IPS DF 4.7 (cell line): ENCODE results near the gene EMP2.
"Not testable (repeated sequence)": the region's sequence is repeated elsewhere in the genome, so short reads cannot be mapped to it uniquely, and the experiment has no call there.

Source experiments
- DNase-seq: peaks from one replicate; pipeline ENCODE4 v3.0.0-alpha.2; 2013; ENCODE audit warnings: low spot score; ENCODE audit errors: extremely low read depth

The EMP2 gene

GRCh38 chr16:10578474-10579316 is 1.7 kb downstream of the EMP2 start:
- no peak for DNase-seq

- no peak for DNase-seq
Observed at GRCh38 chr16:10577305-10578202, 2.8 kb downstream of the EMP2 start.

GRCh38 chr16:10576390-10577304 is 3.8 kb downstream of the EMP2 start:
- DNase-seq = no peak

GRCh38 chr16:10575506-10576130 is 4.8 kb downstream of the EMP2 start:
- no peak for DNase-seq

GRCh38 chr16:10572611-10573010 is 7.8 kb downstream of the EMP2 start:
- no peak for DNase-seq

- DNase-seq = no peak
Observed at GRCh38 chr16:10571354-10571753, 9.0 kb downstream of the EMP2 start.

GRCh38 chr16:10569621-10570020 is 10.8 kb downstream of the EMP2 start:
- DNase-seq = no peak

GRCh38 chr16:10566613-10567012 is 13.8 kb downstream of the EMP2 start:
- no peak for DNase-seq

GRCh38 chr16:10565167-10565566 is 15.2 kb downstream of the EMP2 start:
- DNase-seq = no peak

- DNase-seq = no peak
Observed at GRCh38 chr16:10564591-10564990, 15.8 kb downstream of the EMP2 start.

GRCh38 chr16:10562361-10562899 is 18.0 kb downstream of the EMP2 start:
- no peak for DNase-seq

- DNase-seq = no peak
Observed at GRCh38 chr16:10561425-10561824, 19.0 kb downstream of the EMP2 start.

- no peak for DNase-seq
Observed at GRCh38 chr16:10561001-10561400, 19.4 kb downstream of the EMP2 start.

GRCh38 chr16:10559792-10560191 is 20.6 kb downstream of the EMP2 start:
- not testable (repeated sequence) for DNase-seq

- no peak for DNase-seq
Observed at GRCh38 chr16:10558746-10559641, 21.4 kb downstream of the EMP2 start.

- DNase-seq = no peak
Observed at GRCh38 chr16:10558305-10558704, 22.1 kb downstream of the EMP2 start.

- no peak for DNase-seq
Observed at GRCh38 chr16:10557750-10558149, 22.6 kb downstream of the EMP2 start.

GRCh38 chr16:10556236-10556635 is 24.2 kb downstream of the EMP2 start:
- DNase-seq = no peak

- DNase-seq = no peak
Observed at GRCh38 chr16:10554569-10554968, 25.8 kb downstream of the EMP2 start.
